AG09319 (cell line): Measurements from ENCODE around the gene FGGY.
"Not testable (repeated sequence)": the region's sequence is repeated elsewhere in the genome, so short reads cannot be mapped to it uniquely, and the experiment has no call there.

Source experiments
- DNase-seq: peaks from one replicate; pipeline ENCODE4 v3.0.0-alpha.2; 2010; ENCODE audit warnings: low read depth; ENCODE audit errors: extremely low read depth
- TF ChIP-seq, protein P1 (sequence below): IDR thresholded peaks from 2 replicates; pipeline ENCODE4 v1.5.1; 2011; ENCODE audit warnings: low read depth, mild to moderate bottlenecking, inconsistent platforms, low read length, moderate library complexity

Gene FGGY

DNA sequence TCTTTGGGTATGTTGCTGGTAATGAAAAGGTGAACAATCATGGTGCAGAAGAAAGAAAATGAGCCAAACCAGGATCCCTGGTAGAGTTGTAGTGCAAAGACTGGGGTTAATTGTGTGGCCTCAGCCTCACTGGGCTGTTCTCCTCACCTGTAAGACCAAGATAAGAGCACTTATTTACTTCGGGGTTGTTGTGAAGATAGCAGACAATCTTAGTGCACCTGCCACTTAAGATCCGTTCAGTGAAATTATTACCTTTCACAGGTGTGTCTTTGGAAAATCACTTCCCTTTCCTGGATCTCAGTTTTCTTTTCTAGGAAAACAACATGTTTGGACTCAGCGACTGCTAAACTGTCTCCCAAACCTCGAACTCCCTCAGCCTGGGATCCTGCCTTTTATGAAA is 1.3 kb upstream of the FGGY start:
- DNase-seq: no peak
- TF ChIP-seq, protein P1, sequence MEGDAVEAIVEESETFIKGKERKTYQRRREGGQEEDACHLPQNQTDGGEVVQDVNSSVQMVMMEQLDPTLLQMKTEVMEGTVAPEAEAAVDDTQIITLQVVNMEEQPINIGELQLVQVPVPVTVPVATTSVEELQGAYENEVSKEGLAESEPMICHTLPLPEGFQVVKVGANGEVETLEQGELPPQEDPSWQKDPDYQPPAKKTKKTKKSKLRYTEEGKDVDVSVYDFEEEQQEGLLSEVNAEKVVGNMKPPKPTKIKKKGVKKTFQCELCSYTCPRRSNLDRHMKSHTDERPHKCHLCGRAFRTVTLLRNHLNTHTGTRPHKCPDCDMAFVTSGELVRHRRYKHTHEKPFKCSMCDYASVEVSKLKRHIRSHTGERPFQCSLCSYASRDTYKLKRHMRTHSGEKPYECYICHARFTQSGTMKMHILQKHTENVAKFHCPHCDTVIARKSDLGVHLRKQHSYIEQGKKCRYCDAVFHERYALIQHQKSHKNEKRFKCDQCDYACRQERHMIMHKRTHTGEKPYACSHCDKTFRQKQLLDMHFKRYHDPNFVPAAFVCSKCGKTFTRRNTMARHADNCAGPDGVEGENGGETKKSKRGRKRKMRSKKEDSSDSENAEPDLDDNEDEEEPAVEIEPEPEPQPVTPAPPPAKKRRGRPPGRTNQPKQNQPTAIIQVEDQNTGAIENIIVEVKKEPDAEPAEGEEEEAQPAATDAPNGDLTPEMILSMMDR: no peak

DNA sequence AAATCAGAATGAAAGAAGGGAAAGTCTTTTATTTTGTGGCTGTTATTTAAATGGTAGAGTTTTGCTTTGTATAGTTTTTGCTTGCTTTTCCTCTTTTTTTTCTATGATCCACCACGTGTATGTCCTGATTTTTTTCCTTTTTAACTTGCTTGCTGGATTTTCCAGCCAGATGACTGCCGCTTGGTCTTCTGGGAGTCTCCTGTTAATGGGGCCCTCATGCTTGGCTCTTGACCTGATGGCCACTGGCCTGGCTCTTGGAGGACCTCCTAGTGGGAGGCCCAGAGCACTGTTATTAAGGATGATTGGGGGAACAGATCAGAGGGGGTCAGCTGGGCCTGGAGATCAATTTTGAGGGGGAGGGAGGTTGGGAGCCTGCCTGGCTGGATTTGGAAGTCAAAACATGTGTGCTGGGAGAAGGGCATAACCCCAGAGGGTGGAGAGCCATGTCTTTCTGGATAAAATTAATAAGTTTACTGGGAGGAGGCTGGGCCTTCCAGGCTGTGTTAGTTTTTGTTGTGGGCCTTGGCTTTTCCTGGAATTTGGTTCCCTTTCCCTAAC is 1.2 kb downstream of the FGGY start:
- DNase-seq: no peak
- TF ChIP-seq, protein P1: no peak

DNA sequence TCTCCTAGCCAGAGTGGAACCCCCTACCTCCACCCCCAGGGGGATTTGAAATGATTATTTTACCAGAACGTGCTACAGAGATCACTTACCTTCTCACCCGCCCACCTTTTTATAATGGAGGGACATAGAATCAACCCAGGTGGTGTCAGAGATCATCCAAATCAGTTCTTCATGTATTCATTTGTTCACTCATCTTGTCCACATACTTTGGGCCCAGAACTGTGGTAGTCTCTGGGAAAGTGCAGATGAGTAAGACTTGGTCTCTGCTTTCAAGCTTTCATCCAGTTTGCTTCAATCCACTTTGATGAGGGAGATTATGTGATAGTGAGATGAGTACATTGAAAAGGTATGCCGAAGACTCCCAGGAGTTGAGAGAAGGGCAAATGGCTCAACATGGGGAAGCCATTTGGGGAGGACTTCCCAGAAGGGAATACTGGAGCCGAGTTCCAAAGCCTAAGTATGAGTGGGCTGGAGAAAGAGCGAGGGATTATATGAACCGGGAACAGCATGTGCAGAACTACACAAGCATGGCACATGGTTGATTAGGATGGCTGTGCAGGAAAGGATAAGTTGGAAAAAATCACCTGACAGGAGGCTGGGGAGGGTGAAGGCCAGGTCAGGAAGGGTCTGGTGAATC is 1.9 kb downstream of the FGGY start:
- TF ChIP-seq, protein P1: no peak
- no peak for DNase-seq

DNA sequence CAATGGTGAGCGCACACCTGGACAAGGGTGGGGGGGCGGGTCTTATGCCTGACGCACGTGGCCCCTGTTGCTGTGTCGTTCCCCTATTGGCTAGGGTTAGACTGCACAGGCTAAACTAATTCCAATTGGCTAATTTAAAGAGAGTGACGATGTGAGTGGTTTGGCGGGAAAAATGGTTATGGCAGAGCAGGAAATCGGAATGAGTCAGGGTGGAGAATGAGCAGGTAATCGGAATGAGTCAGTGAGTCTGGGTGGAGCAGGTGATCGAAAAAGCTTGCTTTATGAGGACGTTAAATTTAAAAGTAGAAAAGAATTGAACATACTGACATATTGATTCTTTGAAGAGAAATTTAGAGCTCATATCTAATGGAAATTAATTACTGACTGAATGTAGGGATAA is 2.8 kb downstream of the FGGY start:
- not testable (repeated sequence) for DNase-seq

DNA sequence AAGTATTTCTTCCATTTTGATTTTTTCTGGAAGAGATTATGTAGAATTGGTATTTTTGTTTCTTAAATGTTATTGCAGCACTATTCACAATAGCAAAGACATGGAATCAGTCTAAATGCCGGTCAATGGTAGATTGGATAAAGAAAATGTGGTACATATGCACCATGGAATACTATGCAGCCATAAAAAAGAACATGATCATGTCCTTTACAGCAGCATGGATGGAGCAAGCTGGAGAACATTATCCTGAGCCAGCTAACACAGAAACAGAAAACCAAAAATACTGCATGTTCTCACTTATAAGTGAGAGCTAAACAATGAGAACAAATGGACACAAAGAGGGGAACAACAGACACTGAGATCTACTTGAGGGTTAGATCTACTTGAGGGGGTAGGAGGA is 5.4 kb downstream of the FGGY start:
- TF ChIP-seq, protein P1: no peak

DNA sequence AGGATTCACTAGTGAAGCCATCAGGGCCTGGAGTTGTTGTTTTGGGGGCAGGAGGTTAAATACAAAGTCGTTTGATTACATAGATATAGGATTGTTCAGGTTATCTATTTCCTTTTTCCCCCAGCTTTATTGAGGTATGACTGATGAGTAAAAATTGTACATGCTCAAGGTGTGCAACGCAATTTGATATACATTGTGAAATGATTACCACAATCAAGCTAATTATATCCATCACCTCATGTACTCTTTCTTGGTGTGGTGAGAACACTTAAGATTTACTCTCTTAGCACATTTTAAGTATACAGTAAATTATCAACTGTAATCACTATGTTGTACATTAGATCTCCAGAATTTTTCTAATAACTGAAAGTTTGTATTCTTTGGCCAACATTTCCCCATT is 6.0 kb downstream of the FGGY start:
- DNase-seq: no peak
- TF ChIP-seq, protein P1: no peak

More for the DNA sequence above, 5.4 kb downstream of the FGGY start:
- no peak for DNase-seq

DNA sequence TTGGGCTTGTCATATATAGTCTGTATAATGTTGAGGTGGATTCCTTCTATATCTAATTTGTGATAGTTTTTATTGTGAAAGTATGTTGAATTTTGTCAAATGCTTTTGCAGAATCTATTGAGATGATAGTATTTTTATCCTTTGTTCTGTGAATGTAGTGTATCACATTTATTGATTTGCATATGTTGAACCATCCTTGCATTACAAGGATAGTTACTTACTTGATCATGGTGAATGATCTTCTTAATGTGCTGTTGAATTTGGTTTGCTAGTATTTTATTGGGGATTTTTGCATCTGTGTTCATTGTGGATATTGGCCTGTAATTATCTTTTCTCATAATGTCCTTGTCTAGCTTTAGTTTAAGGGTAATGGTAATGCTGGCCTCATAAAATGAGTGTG is 8.3 kb downstream of the FGGY start:
- no peak for DNase-seq
- TF ChIP-seq, protein P1: no peak

DNA sequence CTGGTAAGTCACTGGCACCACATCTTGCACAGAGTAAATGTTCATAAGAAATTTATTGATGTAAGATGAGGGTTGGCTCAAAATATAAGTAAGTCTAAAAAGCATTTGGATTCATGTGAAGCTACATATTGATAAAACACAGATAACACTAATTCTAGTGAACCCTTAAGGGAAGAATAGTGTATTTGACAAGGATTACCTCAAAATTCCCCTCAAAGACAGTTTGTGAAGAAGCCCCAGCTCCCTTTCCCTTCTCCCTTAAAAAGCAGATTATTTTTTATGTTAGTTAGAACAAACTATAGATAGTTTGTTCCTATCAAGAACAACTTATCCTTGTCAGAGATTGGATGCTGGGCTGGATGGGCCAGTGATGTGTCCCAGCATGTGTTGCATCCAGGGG is 10.7 kb downstream of the FGGY start:
- DNase-seq: no peak
- TF ChIP-seq, protein P1: no peak
